A673 (cell line): ENCODE measurements around the gene ATCAY. TPM values are rescaled to one million over a fixed set of nuclear protein-coding genes. Genes with fewer than 3 reads are reported as not detected.

ENCODE experiments used
- Bru-seq: library from RNA; stranded (reverse); fragments of 400-500 nt; gene quantifications from one replicate; lab custom pipeline; 2021; lab: Mats Ljungman, UMichigan
- BruChase-seq, 2 experiments: library from RNA; stranded (reverse); fragments of 400-500 nt; gene quantifications; one replicate each; lab custom pipeline; 2021; lab: Mats Ljungman, UMichigan
- BruUV-seq: library from RNA; stranded (reverse); fragments of 400-500 nt; replicated peaks from 2 replicates; lab custom pipeline; 2021; lab: Mats Ljungman, UMichigan
- CTCF ChIA-PET: fragments of 300-600 bp; sonication (Branson Sonifier 250); formaldehyde crosslinking; loops from one replicate; lab custom pipeline; 2022; ENCODE audit warnings: antibody characterized with exemption; lab: Charles Lee
- POLR2A ChIA-PET: fragments of 300-600 bp; sonication (Branson Sonifier 250); formaldehyde crosslinking; loops from one replicate; lab custom pipeline; 2022; ENCODE audit warnings: antibody characterized with exemption; ENCODE audit not compliant: low non-redundant PET; lab: Charles Lee
- DNase-seq: peaks from one replicate; pipeline ENCODE4 v3.0.0-alpha.2; 2015; ENCODE audit warnings: low spot score
- H3K27ac ChIP-seq: fragments of 200-600 bp; sonication (generic); 2 replicates; pipeline ENCODE4 v1.5.1; 2016; ENCODE audit warnings: mixed run types, low read depth, mild to moderate bottlenecking, mixed read lengths, antibody characterized with exemption, low read length; ENCODE audit not compliant: poor library complexity, severe bottlenecking
- H3K27me3 ChIP-seq: fragments of 200-600 bp; sonication (generic); replicated peaks from 2 replicates; pipeline ENCODE4 v1.6.1; 2017; ENCODE audit warnings: mixed run types, low read depth, mild to moderate bottlenecking, mixed read lengths, antibody characterized with exemption, low read length; ENCODE audit not compliant: insufficient read depth, poor library complexity
- H3K36me3 ChIP-seq: fragments of 200-600 bp; sonication (generic); 2 replicates; pipeline ENCODE4 v1.6.1; 2016; ENCODE audit warnings: mixed run types, mild to moderate bottlenecking, mixed read lengths, antibody characterized with exemption, low read length; ENCODE audit not compliant: insufficient read depth, poor library complexity, severe bottlenecking
- H3K4me1 ChIP-seq: fragments of 200-600 bp; sonication (generic); 2 replicates; pipeline ENCODE4 v1.6.1; 2017; ENCODE audit warnings: mixed run types, mild to moderate bottlenecking, mixed read lengths, antibody characterized with exemption, low read length; ENCODE audit not compliant: insufficient read depth, poor library complexity, severe bottlenecking
- H3K4me3 ChIP-seq: fragments of 200-600 bp; sonication (generic); 2 replicates; pipeline ENCODE4 v1.5.1; 2016; ENCODE audit warnings: low read depth, mixed run types, mild to moderate bottlenecking, mixed read lengths, low read length; ENCODE audit not compliant: poor library complexity, severe bottlenecking
- H3K9me3 ChIP-seq: fragments of 200-600 bp; sonication (generic); 2 replicates; pipeline ENCODE4 v1.6.1; 2016; ENCODE audit warnings: mixed run types, low read depth, mild to moderate bottlenecking, mixed read lengths, antibody characterized with exemption, low read length; ENCODE audit not compliant: poor library complexity, severe bottlenecking
- EZH2 ChIP-seq: fragments of 200-600 bp; sonication (generic); IDR thresholded peaks from 2 replicates; pipeline ENCODE4 v1.6.1; 2017; ENCODE audit warnings: borderline replicate concordance, low read depth, mild to moderate bottlenecking, mixed read lengths, antibody characterized with exemption, low read length; ENCODE audit not compliant: poor library complexity, severe bottlenecking
- intact Hi-C: fragments of 100-400 bp; cut with micrococcal nuclease; formaldehyde crosslinking; loops from one replicate; pipeline ENCODE4 v1.10.0; 2022; ENCODE audit not compliant: unreplicated experiment
- long read RNA-seq: library from polyadenylated mRNA; stranded (forward); transcript quantifications from one replicate; pipeline ENCODE4 v2.0.0, GENCODE V29; 2022
- total RNA-seq: library from RNA; stranded (reverse); gene quantifications from 2 replicates; pipeline ENCODE4 v1.2.3, GENCODE V29; 2021
- TF ChIP-seq, protein P1 (sequence below): fragments of 300-800, 200-600 bp; sonication (generic); conservative IDR thresholded peaks from 2 replicates; pipeline ENCODE4 v1.5.1; 2017; ENCODE audit warnings: low read depth, mild to moderate bottlenecking, antibody characterized with exemption, low read length, moderate library complexity, mixed read lengths

The ATCAY gene
- 0.76 and 0.95 TPM in 2 replicates for total RNA-seq
- Bru-seq, nascent RNA = percentile 8 among the genes with signal in this experiment
- BruChase-seq, experiment 1, labeled RNA remaining after a 2-hour chase = percentile 15 among the genes with signal in this experiment
- BruChase-seq, experiment 2, labeled RNA remaining after a 6-hour chase = percentile 19 among the genes with signal in this experiment
- long read RNA-seq = 0 reads

DNA sequence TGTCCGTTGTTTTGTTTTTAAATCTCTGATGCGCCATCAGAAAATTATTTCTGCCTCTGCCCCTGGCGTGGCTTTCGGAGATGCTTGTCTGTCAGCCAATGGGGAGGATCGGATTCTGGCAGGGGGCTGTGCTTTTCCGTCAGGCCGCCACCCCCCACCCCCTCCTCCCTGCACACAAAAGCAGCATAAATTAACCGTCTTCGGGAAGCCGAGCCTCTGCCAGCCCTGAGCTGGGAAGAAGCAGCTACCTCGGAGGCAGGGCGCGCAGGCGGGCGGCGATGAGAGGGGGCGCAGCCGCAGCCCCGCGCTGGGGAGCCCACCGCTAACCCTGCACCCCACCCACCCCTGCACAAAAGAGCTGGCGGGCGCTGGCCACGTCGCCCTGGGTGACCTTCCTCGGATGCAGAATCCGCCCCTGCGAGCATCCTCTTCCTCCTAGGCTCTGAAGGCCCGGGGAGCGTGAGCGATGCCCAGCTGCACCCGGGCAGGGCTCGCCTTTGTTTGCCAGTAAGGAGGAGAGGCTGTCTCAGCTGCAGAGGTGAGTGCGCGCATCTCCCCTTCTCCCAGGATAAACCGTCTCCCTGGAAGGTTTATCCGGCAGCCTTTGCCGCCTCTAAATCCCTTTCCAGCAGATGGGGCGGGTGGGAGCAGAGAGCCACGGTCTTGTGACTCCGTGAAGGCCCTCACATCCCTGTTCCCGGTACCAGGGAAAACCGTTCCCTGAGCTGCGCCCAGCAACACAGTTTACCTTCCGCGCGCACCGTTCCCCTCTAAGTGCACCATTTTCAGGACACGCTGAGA is at the start of gene ATCAY:
ATCAY (plus strand) TSS at position 215 of the 801 bp plus-strand sequence. CDS start 5,083 bp downstream, outside the sequence.
- peak within 1 kb of the TSS; percentile 26 for H3K4me3 ChIP-seq
- DNase-seq = peak; percentile 75
- no peaks in the 10 kb centered on the region for H3K36me3 ChIP-seq
- no peaks in the 10 kb centered on the region for H3K9me3 ChIP-seq
- TF ChIP-seq, protein P1, sequence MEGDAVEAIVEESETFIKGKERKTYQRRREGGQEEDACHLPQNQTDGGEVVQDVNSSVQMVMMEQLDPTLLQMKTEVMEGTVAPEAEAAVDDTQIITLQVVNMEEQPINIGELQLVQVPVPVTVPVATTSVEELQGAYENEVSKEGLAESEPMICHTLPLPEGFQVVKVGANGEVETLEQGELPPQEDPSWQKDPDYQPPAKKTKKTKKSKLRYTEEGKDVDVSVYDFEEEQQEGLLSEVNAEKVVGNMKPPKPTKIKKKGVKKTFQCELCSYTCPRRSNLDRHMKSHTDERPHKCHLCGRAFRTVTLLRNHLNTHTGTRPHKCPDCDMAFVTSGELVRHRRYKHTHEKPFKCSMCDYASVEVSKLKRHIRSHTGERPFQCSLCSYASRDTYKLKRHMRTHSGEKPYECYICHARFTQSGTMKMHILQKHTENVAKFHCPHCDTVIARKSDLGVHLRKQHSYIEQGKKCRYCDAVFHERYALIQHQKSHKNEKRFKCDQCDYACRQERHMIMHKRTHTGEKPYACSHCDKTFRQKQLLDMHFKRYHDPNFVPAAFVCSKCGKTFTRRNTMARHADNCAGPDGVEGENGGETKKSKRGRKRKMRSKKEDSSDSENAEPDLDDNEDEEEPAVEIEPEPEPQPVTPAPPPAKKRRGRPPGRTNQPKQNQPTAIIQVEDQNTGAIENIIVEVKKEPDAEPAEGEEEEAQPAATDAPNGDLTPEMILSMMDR = no peak
- no peak for TF ChIP-seq EZH2
- POLR2A ChIA-PET = interaction anchor here (0.7 kb wide), 1 partner anchor 783 kb away, joined by 4 read pairs; no protein-coding TSS in a partner anchor
- no peak within 1 kb of the TSS for H3K27ac ChIP-seq
- CTCF ChIA-PET = interaction anchor here (0.6 kb wide), 3 partner anchors 125 to 155 kb away, joined by 6 to 8 read pairs (median 6); no protein-coding TSS in a partner anchor
- BruUV-seq = no TSS peak
- peaks cover 26% of the 10 kb centered on the region for H3K27me3 ChIP-seq
- no peaks in the 10 kb centered on the region for H3K4me1 ChIP-seq
- intact Hi-C loops = no loop called here

DNA sequence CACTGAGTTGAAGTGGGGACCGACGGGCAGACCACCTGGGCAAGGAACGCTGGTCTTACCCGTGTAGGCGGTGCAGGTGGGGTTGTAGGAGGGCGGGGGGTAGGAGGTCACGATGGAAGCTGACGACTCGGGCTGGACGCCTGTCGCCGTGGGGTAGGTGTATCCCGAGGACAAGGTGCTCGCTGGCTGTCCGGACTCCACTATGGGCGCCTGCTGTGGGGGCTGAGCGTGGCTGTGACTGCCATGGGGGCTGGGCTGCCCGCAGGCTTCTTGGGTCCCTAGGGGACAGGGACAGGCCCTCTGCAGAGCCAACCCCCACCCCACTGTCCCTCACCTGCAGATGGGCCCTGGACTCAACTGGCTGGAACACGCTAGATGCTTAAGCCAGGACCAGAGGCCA is 48.9 kb upstream of the ATCAY start:
- intact Hi-C loops = no loop called here
- H3K9me3 ChIP-seq = no peaks in the 10 kb centered on the region
- ChIA-PET CTCF (interaction anchor here (0.9 kb wide), 1 partner anchor 10 kb away, joined by 4 read pairs; no protein-coding TSS in a partner anchor), POLR2A (interaction anchor here (0.6 kb wide), 1 partner anchor 154 kb away, joined by 3 read pairs; the partner anchor contains the start of gene EEF2)
- no peaks in the 10 kb centered on the region for H3K4me1 ChIP-seq
- no peak overlapping the region for H3K27ac ChIP-seq
- no TSS peak for BruUV-seq
- H3K36me3 ChIP-seq = no peaks in the 10 kb centered on the region
- no peak overlapping the region for H3K4me3 ChIP-seq
- TF ChIP-seq, protein P1 = no peak
- TF ChIP-seq EZH2 = no peak
- no peak for DNase-seq
- H3K27me3 ChIP-seq = no peaks in the 10 kb centered on the region

DNA sequence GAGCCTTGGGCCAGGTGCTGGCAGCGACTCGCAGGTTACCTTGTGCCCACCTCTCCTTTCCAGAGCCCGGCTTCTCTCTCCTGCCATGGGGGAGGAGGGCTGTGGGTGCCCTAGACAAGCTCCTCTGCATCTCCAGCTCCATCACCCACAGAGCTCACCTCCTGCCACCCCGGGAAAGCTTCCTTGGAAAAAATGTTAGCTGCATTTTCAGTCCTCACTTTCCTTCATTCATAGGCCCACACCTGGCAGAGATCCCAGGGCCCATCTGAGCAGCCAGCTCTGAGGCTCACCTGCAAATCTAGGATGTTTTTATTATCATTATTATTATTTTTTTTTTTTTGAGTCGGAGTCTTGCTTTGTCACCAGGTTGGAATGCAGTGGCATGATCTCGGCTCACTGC is 48.5 kb upstream of the ATCAY start:
- ChIA-PET POLR2A (interaction anchor here (0.6 kb wide), 1 partner anchor 153 kb away, joined by 3 read pairs; the partner anchor contains the start of gene EEF2), CTCF (interaction anchor here (0.9 kb wide), 1 partner anchor 10 kb away, joined by 4 read pairs; no protein-coding TSS in a partner anchor)
- no peak overlapping the region for H3K4me3 ChIP-seq
- H3K27ac ChIP-seq = no peak overlapping the region
- H3K27me3 ChIP-seq = no peaks in the 10 kb centered on the region
- no peaks in the 10 kb centered on the region for H3K36me3 ChIP-seq
- no peaks in the 10 kb centered on the region for H3K4me1 ChIP-seq
- no peaks in the 10 kb centered on the region for H3K9me3 ChIP-seq
- intact Hi-C loops = no loop called here
- DNase-seq = no peak
- no TSS peak for BruUV-seq
- TF ChIP-seq EZH2 = no peak
- TF ChIP-seq, protein P1 = no peak
